GM12891 (cell line): ENCODE measurements around the gene ZNF385B. TPM values are rescaled to one million over a fixed set of nuclear protein-coding genes. Genes with fewer than 3 reads are reported as not detected.
"Not testable (repeated sequence)": the region's sequence is repeated elsewhere in the genome, so short reads cannot be mapped to it uniquely, and the experiment has no call there.

Experiments
- DNase-seq: peaks from one replicate; pipeline ENCODE4 v3.0.0; 2011; ENCODE audit warnings: low spot score; ENCODE audit not compliant: insufficient read length
- FAIRE-seq: peaks from 2 replicates; lab custom pipeline; 2011; peaks lifted over from hg19 to GRCh38; lab: Jason Lieb, UNC
- PAX5 ChIP-seq: IDR thresholded peaks from 2 replicates; pipeline ENCODE4 v1.6.1; 2011; ENCODE audit warnings: low read length, moderate library complexity, mild to moderate bottlenecking; ENCODE audit not compliant: insufficient read depth, severe bottlenecking
- POLR2A ChIP-seq: IDR thresholded peaks from 2 replicates; pipeline ENCODE4 v1.6.1; 2011; ENCODE audit warnings: low read depth, low read length, control low read depth
- POLR2AphosphoS5 ChIP-seq: IDR thresholded peaks from 2 replicates; pipeline ENCODE4 v1.6.1; 2011; ENCODE audit warnings: low read depth, low read length, control low read depth
- POU2F2 ChIP-seq: IDR thresholded peaks from 2 replicates; pipeline ENCODE4 v1.6.1; 2011; ENCODE audit warnings: low read depth, mild to moderate bottlenecking, control low read depth, low read length, moderate library complexity
- SPI1 ChIP-seq: IDR thresholded peaks from 2 replicates; pipeline ENCODE4 v1.6.1; 2011; ENCODE audit warnings: low read depth, low read length, control low read depth
- TAF1 ChIP-seq: IDR thresholded peaks from 2 replicates; pipeline ENCODE4 v1.6.1; 2011; ENCODE audit warnings: low read depth, low read length, control low read depth
- polyA plus RNA-seq: library from polyadenylated mRNA; unstranded; fragments of >200 nt; gene quantifications from one replicate; pipeline ENCODE4 v1.2.1, GENCODE V29; 2012; ENCODE audit warnings: low read depth, missing spikeins, inconsistent platforms; ENCODE audit not compliant: missing spikeins

Gene ZNF385B
- polyA plus RNA-seq, result not detected

- DNase-seq (peak; percentile 15), FAIRE-seq (peak; percentile 28)
- no peak for TF ChIP-seq POLR2AphosphoS5
- TF ChIP-seq PAX5, result no peak
- no peak for TF ChIP-seq SPI1
- no peak for TF ChIP-seq POLR2A
- TF ChIP-seq TAF1, result no peak
- no peak for TF ChIP-seq POU2F2
Measured at GRCh38 chr2:179861416-179862067, at the start of gene ZNF385B. ZNF385B (minus strand) TSS chr2:179861612.

DNA sequence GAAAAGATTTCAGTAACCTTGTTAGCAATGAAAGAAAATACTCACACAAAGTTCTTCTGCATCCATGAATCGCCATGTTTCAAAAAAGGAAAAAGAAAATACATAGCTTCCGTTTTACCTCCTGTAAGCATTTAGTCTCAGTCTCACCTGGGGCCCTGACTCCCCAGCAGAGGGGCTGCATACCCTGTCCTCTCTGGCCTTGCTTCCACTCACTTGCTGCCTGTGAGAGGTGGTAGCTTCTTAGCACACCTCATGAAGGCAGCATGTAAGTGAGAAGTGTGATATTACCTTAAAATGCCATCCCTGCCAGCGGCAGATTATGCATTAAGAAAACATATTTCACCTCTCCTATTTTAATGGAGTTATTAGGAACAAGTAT lies 49.3 kb upstream of the ZNF385B start:
- TF ChIP-seq PAX5 (no peak), POLR2AphosphoS5 (no peak)
- DNase-seq (no peak), FAIRE-seq (no peak)

GRCh38 chr2:179909845-179910734 lies 48.7 kb upstream of the ZNF385B start:
- no peak for TF ChIP-seq PAX5
- TF ChIP-seq POU2F2, result no peak
- no peak for TF ChIP-seq TAF1
- TF ChIP-seq POLR2A, result no peak
- no peak for TF ChIP-seq POLR2AphosphoS5
- TF ChIP-seq SPI1, result no peak
- FAIRE-seq, result no peak
- no peak for DNase-seq

DNA sequence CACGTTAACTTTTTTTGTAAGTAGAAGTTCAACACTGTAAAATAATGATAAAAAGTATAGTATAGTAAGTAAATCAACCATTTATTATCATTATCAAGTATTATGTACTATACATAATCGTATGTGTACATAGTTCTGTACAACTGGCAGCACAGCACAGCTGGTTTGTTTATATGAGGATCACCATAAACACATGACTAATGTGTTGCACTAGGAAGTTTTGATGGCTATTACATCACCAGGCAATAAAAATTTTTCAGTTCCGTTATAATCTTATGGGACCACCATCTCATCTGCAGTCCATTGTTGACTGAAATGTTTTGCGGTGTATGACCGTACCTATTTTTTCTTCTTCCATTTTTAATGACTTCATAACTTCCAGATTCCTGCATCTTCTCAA lies 39.2 kb upstream of the ZNF385B start:
- DNase-seq, result no peak
- no peak for TF ChIP-seq POLR2AphosphoS5
- TF ChIP-seq PAX5, result no peak
- no peak for TF ChIP-seq POU2F2
- TF ChIP-seq POLR2A, result no peak
- no peak for FAIRE-seq

DNA sequence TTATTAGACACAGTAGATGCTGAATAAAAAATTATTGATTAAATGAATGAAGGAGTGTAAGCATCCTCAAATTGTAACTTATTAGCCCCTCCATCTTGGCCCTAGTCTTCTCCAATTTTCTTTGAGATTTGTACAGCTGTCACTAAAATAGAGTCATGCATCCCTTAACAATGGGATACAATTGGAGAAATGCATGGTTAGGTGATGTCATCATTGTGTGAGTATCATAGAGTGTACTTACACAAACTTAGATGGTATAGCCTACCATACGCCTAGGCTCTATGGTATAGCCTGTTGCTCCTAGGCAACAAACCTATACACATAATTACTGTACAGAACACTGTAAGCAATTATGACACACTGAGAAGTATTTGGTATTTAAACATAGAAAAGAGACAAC lies 38.3 kb upstream of the ZNF385B start:
- TF ChIP-seq PAX5 (no peak), POLR2A (no peak), POLR2AphosphoS5 (no peak), POU2F2 (no peak), SPI1 (no peak), TAF1 (no peak)
- DNase-seq (no peak), FAIRE-seq (no peak)

DNA sequence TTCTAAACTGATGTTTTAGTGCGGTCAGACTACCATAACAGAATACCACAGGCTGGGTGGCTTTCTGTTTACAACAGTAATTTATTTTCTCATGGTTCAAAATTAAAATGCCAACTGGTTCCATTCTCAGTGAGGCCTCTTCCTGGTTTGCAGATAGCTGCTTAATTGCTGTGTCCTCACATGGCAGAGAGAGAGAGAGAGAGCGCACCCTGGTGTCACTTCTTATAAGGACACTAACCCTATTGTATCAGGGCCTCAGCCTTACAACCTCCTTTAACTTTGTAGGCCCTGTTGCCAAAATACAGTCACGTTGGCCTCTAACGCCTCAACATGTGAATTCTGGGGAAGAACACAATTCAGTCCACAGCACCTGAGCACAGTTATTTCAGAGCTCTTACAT lies 37.5 kb upstream of the ZNF385B start:
- peak; percentile 56 for FAIRE-seq
- TF ChIP-seq POU2F2 (no peak), TAF1 (no peak), POLR2A (no peak), POLR2AphosphoS5 (no peak)
- no peak for DNase-seq

DNA sequence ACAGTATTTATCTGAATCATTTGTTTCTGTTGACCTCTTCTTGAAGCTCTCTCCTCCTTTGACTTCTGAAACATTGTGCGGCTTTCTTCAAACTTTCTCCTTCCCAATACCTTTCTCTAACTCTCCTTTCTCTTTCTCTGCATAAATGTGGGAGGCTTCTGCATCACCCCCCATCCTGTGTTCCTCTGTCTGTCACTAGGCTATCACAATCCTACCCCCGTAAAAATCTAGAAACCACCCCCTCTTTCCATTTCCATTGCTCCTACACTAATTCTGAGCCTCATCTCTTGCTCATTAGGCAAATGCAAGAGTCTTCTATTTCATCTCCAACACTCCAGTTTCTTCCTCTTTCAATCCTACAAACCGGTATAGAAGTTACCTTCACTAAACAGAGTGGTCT lies 32.2 kb upstream of the ZNF385B start:
- DNase-seq (no peak), FAIRE-seq (no peak)
- TF ChIP-seq SPI1, result no peak

DNA sequence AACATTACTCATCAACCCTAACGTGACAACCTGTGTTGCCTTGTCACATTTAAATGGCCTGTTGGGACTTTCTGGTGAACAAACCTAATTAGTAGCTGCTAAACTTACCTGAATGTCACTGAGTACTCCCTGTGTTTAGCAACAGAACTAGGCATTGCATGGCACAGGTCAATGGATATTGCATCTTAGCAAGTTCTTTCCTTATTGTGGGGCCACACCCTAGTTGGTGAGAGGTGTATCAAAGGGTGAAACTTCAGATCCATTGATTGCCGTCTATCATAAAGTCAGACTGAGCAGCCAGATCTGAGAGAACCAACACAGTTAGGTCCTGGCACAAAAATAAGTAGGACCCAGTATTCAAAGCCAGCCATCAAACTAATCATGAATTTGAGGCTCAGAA lies 29.8 kb upstream of the ZNF385B start:
- DNase-seq (no peak), FAIRE-seq (no peak)
- no peak for TF ChIP-seq POLR2AphosphoS5
- TF ChIP-seq TAF1, result no peak
- no peak for TF ChIP-seq POLR2A
- TF ChIP-seq PAX5, result no peak
- TF ChIP-seq SPI1, result no peak
- no peak for TF ChIP-seq POU2F2

DNA sequence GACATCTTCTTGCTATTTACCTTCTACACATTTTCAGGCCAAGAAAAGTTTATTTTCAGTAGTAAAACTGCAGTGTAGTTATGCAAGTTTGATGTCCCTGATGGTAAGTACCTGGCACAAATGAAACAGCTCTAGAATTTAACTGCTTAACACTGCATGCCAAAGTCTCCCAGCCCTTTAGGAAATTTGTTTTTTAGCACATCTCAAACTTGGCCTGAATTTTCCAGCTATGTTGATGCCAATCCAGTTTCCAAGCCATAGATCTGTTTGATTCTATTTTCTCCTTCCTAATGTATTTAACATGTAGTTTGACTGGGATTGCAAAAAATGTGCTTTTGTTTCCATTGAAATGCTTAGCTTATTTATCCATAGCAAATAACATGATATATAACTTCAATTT lies 29.3 kb upstream of the ZNF385B start:
- no peak for TF ChIP-seq POU2F2
- TF ChIP-seq SPI1, result no peak
- TF ChIP-seq POLR2AphosphoS5, result no peak
- no peak for TF ChIP-seq TAF1
- no peak for TF ChIP-seq POLR2A
- TF ChIP-seq PAX5, result no peak
- DNase-seq (no peak), FAIRE-seq (no peak)

GRCh38 chr2:179888642-179889041 lies 27.2 kb upstream of the ZNF385B start:
- not testable (repeated sequence) for FAIRE-seq, DNase-seq
